HG03378 (cell line): ENCODE measurements around the gene PAK4.
"Not testable (repeated sequence)": the region's sequence is repeated elsewhere in the genome, so short reads cannot be mapped to it uniquely, and the experiment has no call there.

Experiments
- ATAC-seq: cut with Tn5 transposase; IDR thresholded peaks from one replicate; pipeline ENCODE4 v1.9.1; 2021; ENCODE audit warnings: mild to moderate bottlenecking, moderate library complexity; ENCODE audit not compliant: unreplicated experiment

The PAK4 gene

GRCh38 chr19:39099341-39099740, 26.2 kb upstream of the PAK4 start:
- no peak for ATAC-seq

DNA sequence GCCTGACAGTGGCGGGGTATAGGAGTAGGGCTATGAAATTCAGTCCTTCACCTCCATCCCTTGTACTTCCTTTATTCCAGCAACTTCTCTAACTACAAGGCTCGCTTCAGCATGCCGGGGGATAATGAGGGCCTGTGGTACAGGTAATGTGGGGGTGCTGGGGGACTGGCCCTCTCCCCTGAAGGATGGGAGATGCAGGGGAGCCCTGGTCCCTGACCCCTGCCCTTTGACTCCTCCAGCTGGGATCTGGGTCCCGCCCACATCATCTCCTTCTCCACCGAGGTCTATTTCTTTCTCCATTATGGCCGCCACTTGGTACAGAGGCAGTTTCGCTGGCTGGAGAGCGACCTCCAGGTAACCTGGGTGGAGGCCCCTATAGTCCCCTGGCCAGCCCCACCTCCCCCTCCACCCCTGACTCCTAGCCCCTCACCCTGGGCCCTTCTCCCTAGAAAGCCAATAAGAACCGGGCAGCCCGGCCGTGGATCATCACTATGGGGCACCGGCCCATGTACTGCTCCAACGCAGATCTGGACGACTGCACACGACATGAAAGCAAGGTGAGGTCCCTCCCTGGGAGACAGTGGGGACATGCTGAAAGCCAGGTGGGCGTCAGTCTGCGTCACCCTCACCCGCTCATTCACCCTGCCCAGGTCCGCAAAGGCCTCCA, 25.0 kb upstream of the PAK4 start:
- no peak for ATAC-seq

DNA sequence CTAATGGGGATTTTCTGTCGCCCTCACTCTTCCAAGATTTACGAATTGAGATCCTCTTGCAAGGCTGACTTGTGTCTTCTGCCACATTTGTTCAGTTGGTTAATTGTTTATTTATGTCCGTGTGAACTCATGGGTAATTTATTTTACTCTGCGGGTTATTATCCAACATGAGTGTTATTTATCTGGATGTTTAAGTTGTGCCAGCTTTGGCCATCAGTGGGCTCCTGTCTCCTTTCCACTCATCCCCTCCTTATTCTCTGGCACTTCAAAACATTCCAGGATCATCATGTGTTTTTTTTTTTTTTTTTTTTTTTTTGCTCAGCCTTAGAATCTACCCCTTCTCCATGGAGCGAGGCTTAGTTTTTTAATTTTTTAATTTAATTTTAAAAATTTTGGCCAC, 22.4 kb upstream of the PAK4 start:
- no peak for ATAC-seq

DNA sequence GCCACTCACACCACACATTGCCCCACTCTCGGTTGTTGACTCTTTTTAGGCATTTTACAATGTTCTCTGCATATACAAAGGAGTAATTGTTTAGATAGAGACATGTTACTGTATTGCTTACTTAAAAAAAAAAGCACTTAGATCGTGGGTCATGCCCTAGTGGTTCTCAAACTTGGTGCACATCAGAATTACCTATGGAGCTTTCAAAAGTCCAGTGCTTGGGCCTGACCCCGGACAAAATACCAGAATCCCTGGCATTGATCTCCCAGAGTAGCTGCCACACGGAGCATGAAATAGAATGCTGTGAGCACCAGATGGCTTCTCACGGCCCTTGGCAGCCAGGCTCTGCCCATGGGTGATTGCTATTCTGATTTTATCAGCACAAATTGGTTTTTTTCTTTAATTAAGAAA, 21.4 kb upstream of the PAK4 start:
- ATAC-seq: no peak

- no peak for ATAC-seq
Observed at GRCh38 chr19:39106194-39106593, 19.4 kb upstream of the PAK4 start.

GRCh38 chr19:39109641-39110040, 15.9 kb upstream of the PAK4 start:
- ATAC-seq: no peak

GRCh38 chr19:39110263-39110967, 15.2 kb upstream of the PAK4 start:
- ATAC-seq: no peak

GRCh38 chr19:39111593-39112199, 13.9 kb upstream of the PAK4 start:
- ATAC-seq: no peak

- ATAC-seq: no peak
Observed at GRCh38 chr19:39112338-39112890, 13.2 kb upstream of the PAK4 start.

DNA sequence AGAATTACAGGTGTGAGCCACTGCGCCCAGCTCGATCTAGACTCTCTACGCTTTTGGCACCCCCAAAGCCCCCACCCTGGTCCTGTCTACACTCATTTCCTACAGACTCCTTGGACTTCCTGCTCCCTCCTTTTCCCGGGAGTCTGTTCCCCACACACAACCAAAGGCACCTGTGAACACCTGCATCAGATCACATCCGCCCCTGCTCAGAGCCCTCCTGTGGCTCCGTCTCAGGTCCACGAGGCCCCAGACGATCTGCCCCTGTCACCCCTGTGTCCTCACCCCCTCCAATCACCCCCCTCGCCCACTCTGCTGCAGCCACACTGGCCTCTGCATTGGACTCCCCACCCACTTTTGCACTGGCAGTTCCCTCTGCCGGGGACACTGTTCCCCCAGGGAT, 12.4 kb upstream of the PAK4 start:
- ATAC-seq: no peak

- no peak for ATAC-seq
Observed at GRCh38 chr19:39115105-39115847, 10.3 kb upstream of the PAK4 start.

GRCh38 chr19:39117023-39117422, 8.6 kb upstream of the PAK4 start:
- ATAC-seq: not testable (repeated sequence)

DNA sequence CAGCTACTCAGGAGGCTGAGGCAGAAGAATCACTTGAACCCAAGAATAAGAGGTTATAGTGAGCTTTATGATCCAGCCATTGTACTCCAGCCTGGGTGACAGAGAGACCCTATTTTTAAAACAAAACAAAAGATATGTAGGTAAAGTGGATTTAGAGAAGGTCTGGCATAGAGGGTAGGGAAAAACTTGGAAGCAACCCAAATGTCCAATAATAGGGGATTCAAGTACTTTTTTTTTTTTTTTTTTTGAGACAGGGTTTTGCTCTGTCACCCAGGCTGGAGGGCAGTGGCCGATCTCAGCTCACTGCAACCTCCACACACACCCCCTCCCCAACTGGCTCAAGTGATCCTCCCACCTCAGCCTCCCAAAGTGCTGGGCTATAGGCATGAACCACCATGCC, 5.8 kb upstream of the PAK4 start:
- ATAC-seq: no peak

GRCh38 chr19:39122934-39123731, 2.5 kb upstream of the PAK4 start:
- ATAC-seq: no peak

DNA sequence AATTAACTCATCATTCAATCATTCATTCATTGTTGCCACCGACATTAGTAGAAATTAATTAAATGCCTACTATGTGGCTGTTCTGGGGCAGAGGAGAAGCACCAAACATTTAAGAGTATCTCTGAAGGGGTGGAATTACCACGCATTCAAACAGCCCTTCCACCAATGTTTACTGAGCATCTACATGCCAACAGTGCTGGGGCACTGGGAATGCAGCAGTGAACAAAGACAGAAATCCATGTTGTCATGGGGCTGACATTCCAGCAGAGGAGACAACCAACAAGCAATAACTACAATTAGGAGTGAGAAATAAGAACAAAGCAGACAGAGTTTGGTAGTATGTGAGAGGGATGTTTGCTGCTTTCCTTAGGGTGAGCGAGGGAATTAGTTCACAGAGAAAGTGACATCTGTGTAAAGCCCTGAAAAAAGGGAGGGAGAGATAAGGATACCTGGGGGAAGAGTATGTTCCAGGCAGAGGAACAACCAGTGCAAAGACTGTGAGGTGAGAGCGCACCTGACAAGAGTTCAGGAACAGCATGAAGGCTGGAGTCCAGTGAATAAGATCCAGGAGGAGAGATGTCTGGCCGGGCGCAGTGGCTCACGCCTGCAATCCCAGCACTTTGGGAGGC, 1.3 kb upstream of the PAK4 start:
- ATAC-seq: no peak

GRCh38 chr19:39125199-39125553, 410 bp upstream of the PAK4 start:
- ATAC-seq: no peak

DNA sequence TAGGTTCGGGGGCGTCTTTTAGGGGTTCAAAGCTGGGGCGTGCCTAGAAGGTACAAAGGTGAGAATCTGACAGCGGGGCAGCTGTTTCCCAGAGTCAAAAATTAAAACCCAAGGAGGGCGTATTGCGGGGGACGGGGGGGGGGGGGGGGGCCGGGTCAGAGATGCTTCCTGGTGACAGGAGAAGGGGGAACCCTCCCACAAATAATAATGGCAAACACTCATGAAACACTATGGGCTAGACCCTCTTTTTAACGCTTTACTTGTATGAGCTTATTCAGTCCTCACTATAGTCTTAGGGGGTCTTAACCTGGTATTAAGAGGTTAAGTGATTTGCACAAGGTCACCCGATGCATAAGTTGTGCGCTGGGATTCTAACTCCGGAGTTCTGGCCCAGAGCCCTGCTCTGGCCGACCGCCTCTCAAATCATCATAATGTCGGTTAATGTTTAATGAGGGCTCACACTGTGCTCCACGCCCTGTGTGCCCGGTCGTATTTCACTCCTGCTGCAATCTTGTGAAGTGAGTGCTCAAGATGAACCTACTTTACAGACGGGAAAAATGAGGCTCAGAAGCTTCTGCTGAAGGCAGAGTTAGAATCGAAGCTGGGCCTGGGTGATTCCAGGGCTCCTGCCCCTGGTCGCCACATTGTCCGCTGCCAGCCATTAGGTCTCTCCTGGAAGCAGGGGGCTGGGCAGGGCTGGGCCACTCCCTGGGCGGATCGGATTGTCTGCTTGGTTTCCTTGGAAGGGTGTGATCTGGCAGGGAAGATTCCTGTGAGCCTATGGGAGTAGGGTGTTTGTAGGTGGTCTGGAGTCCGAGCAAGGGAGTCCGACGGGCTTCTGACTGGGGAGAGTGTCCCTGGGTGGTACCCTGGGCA, 964 bp downstream of the PAK4 start:
- no peak for ATAC-seq

GRCh38 chr19:39127812-39128515, 2.4 kb downstream of the PAK4 start:
- no peak for ATAC-seq
